ENCODE results near the gene CFAP74.

CFAP74 gene

DNA sequence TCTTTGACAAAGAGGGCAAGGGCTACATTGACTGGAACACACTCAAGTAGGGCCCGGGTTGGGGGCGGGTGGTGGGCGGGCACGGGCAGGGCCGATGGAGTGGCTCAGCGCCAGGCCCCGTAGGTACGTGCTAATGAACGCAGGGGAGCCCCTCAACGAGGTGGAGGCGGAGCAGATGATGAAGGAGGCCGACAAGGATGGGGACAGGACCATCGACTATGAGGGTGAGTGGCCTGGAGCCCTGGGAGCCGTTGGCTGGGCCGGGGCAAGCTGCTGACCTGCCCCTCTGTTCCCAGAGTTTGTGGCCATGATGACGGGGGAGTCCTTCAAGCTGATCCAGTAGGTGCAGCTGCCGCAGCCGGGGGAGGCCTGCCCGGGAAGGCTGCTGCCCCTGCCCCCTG is 86.7 kb downstream of the CFAP74 start:
- H2BK120ac ChIP-seq (ENCODE audit: low read depth, low read length), result no peak overlapping the region
- H3K4me1 ChIP-seq (ENCODE audit: control insufficient read depth in 2 of 2, insufficient read depth in 1 of 2, low read depth in 1 of 2, low read length in 2 of 2), result peaks cover 8 to 10% of the 10 kb centered on the region in 2 donors
- H2BK5ac ChIP-seq (ENCODE audit: low read length), result no peak overlapping the region
- H2BK12ac ChIP-seq (ENCODE audit: low read length), result no peak overlapping the region
- H3K79me1 ChIP-seq (ENCODE audit: low read depth, low read length), result peaks cover 8% of the 10 kb centered on the region
- no peak overlapping the region for H3K4ac ChIP-seq (ENCODE audit: low read length)
- H3K9ac ChIP-seq (ENCODE audit: low read depth, low read length, poor library complexity), result no peak overlapping the region
- H3K9me3 ChIP-seq (replicated peaks in 1 of 2; ENCODE audit: control insufficient read depth in 2 of 2, insufficient read depth in 1 of 2, low read depth in 1 of 2, low read length in 2 of 2), result no peaks in the 10 kb centered on the region
- H2BK15ac ChIP-seq (ENCODE audit: low read length), result peak overlapping the region; percentile 55
- no peak for DNase-seq (ENCODE audit: low spot score)
- peaks cover 0 to 51% (median 11%) of the 10 kb centered on the region in 3 experiments for H3K27me3 ChIP-seq (ENCODE audit: control insufficient read depth in 3 of 3, insufficient read depth in 3 of 3, low read depth in 1 of 3, low read length in 3 of 3)
- no peak overlapping the region for H2AFZ ChIP-seq (ENCODE audit: low read length)
- no peaks in the 10 kb centered on the region for H3K36me3 ChIP-seq (replicated peaks in 1 of 2; ENCODE audit: control insufficient read depth in 2 of 2, insufficient read depth in 2 of 2, low read length in 2 of 2)
- no peak overlapping the region for H4K91ac ChIP-seq (ENCODE audit: low read depth, low read length, poor library complexity)
- H3K14ac ChIP-seq (ENCODE audit: low read length), result no peak overlapping the region
- H3K23ac ChIP-seq (ENCODE audit: low read depth, low read length, poor library complexity), result peak overlapping the region; percentile 10
- WGBS, 2 donors (ENCODE audit: extremely low coverage in 2 of 2, insufficient read length in 2 of 2, insufficient replicate concordance in 1 of 2), result no CpG with 5 or more reads among the region's 19 CpGs
- no peak overlapping the region for H3K18ac ChIP-seq (ENCODE audit: low read length)
- no peak overlapping the region for H3K4me3 ChIP-seq (ENCODE audit: low read length in 2 of 2)
- H2AK5ac ChIP-seq (ENCODE audit: low read depth, low read length), result no peak overlapping the region
- H3K4me2 ChIP-seq (ENCODE audit: insufficient read depth, low read length, poor library complexity, severe bottlenecking), result no peak overlapping the region
- H4K8ac ChIP-seq (ENCODE audit: low read depth, low read length), result no peak overlapping the region
- H3K27ac ChIP-seq (replicated peaks; ENCODE audit: low read length), result no peak overlapping the region

DNA sequence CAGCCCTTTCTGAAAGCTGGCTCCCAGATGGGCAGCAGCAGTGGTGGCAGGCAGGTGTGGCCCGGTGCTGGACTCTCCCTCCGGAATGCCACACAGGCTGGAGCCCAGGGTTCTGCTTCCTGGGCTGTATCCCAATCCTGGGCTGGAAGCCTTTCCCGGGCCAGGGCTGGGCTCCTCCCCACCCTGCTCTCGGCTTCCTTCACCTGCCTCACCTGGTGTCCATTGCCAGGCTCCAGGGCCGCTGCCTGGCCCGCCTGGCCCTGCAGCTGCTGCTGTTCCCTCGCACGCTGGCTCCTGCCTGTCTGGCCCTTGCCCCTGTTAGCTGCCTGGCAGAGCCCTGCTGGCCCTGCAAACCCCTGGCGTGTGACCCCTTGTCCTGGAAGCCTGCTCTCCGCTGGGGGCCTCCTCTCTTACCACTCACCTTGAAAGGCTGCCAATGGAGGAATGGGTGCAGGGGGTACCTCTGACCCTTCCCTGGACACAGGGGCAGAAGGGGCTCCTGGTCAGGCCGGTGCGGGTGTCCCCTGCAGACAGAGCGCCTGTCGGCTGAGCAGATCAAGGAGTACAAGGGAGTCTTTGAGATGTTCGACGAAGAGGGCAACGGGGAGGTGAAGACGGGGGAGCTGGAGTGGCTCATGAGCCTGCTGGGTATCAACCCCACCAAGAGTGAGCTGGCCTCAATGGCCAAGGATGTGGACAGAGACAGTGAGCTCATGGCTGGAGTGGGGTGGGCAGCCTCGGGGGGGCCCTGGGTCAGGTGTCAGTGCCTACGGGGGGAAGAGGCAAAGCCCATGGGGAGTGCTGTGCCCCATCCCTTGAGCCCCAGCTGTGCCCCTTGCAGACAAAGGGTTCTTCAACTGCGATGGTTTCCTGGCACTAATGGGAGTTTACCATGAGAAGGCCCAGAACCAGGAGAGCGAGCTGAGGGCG is 87.4 kb downstream of the CFAP74 start:
- Histone ChIP-seq H3K36me3 (replicated peaks in 1 of 2; ENCODE audit: control insufficient read depth in 2 of 2, insufficient read depth in 2 of 2, low read length in 2 of 2) (no peaks in the 10 kb centered on the region), H3K14ac (ENCODE audit: low read length) (peak overlapping the region; percentile 56), H3K4ac (ENCODE audit: low read length) (no peak overlapping the region), H2AK5ac (ENCODE audit: low read depth, low read length) (peak overlapping the region; percentile 97), H3K4me2 (ENCODE audit: insufficient read depth, low read length, poor library complexity, severe bottlenecking) (no peak overlapping the region), H3K79me1 (ENCODE audit: low read depth, low read length) (peaks cover 8% of the 10 kb centered on the region), H4K91ac (ENCODE audit: low read depth, low read length, poor library complexity) (no peak overlapping the region), H2BK120ac (ENCODE audit: low read depth, low read length) (no peak overlapping the region), H3K9ac (ENCODE audit: low read depth, low read length, poor library complexity) (peak overlapping the region; percentile 77), H3K18ac (ENCODE audit: low read length) (no peak overlapping the region), H2BK12ac (ENCODE audit: low read length) (peak overlapping the region; percentile 73), H3K23ac (ENCODE audit: low read depth, low read length, poor library complexity) (peak overlapping the region; percentile 55), H4K8ac (ENCODE audit: low read depth, low read length) (no peak overlapping the region), H3K27ac (replicated peaks; ENCODE audit: low read length) (no peak overlapping the region), H2BK15ac (ENCODE audit: low read length) (peak overlapping the region; percentile 55), H2AFZ (ENCODE audit: low read length) (no peak overlapping the region), H3K9me3 (replicated peaks in 1 of 2; ENCODE audit: control insufficient read depth in 2 of 2, insufficient read depth in 1 of 2, low read depth in 1 of 2, low read length in 2 of 2) (no peaks in the 10 kb centered on the region), H3K27me3 (ENCODE audit: control insufficient read depth in 3 of 3, insufficient read depth in 3 of 3, low read depth in 1 of 3, low read length in 3 of 3) (peaks cover 0 to 49% (median 11%) of the 10 kb centered on the region in 3 experiments), H3K4me3 (ENCODE audit: low read length in 2 of 2) (no peak overlapping the region), H3K4me1 (ENCODE audit: control insufficient read depth in 2 of 2, insufficient read depth in 1 of 2, low read depth in 1 of 2, low read length in 2 of 2) (peaks cover 8 to 10% of the 10 kb centered on the region in 2 donors), H2BK5ac (ENCODE audit: low read length) (peak overlapping the region; percentile 66)
- DNase-seq (ENCODE audit: low spot score), result no peak
- no CpG with 5 or more reads among the region's 23 CpGs for WGBS, 2 donors (ENCODE audit: extremely low coverage in 2 of 2, insufficient read length in 2 of 2, insufficient replicate concordance in 1 of 2)

DNA sequence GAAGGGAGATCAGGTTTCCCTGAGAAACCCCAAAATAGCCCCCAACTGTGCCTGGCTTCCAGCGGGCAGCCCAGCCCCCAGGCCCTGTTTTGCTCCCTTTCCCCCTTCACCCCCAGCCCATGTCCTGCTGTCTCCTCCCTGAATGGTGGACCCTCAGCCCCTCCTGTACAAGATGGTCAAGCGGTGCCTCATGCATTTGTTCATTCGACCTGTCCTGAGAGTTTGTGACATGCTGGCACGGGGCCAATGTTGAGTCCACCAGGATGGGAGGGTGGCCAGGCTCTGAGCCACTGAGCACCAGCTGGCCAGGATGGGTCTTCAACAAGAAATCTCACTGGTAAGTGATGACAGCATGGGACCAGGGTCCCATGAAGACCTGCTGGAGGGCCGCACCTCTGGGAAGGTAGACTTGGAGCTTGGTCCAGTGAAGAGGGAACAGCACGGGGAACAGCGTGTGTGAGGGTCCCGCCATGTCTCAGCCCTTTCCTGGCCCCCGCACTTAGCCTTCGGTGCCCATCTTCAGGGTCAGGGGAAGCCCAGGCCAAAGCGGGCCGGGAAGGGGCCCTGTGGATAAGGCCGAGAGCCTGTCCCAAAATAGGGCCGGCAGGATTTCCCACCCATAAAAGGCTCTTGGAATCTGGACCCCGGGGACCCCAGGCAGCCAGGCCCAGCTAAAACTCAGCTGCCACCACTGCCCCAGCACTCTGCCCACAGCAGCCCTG is 88.5 kb downstream of the CFAP74 start, which contains the start of gene CALML6:
TSS of gene CALML6 (plus strand) at position 290 of the 722 bp plus-strand sequence. CDS start at position 311, 21 bp downstream.
- Histone ChIP-seq H2AFZ (ENCODE audit: low read length) (no peak within 1 kb of the TSS), H2BK15ac (ENCODE audit: low read length) (peak within 1 kb of the TSS; percentile 55), H3K4me3 (ENCODE audit: low read length in 2 of 2) (no peak within 1 kb of the TSS), H3K4ac (ENCODE audit: low read length) (no peak within 1 kb of the TSS), H4K91ac (ENCODE audit: low read depth, low read length, poor library complexity) (no peak within 1 kb of the TSS), H3K14ac (ENCODE audit: low read length) (no peak within 1 kb of the TSS), H3K23ac (ENCODE audit: low read depth, low read length, poor library complexity) (peak within 1 kb of the TSS; percentile 73), H3K9me3 (replicated peaks in 1 of 2; ENCODE audit: control insufficient read depth in 2 of 2, insufficient read depth in 1 of 2, low read depth in 1 of 2, low read length in 2 of 2) (no peaks in the 10 kb centered on the region), H2BK5ac (ENCODE audit: low read length) (peak within 1 kb of the TSS; percentile 66), H3K4me1 (ENCODE audit: control insufficient read depth in 2 of 2, insufficient read depth in 1 of 2, low read depth in 1 of 2, low read length in 2 of 2) (peaks cover 8 to 10% of the 10 kb centered on the region in 2 donors), H3K36me3 (replicated peaks in 1 of 2; ENCODE audit: control insufficient read depth in 2 of 2, insufficient read depth in 2 of 2, low read length in 2 of 2) (no peaks in the 10 kb centered on the region), H3K27ac (replicated peaks; ENCODE audit: low read length) (no peak within 1 kb of the TSS), H3K79me1 (ENCODE audit: low read depth, low read length) (peaks cover 3% of the 10 kb centered on the region), H2BK120ac (ENCODE audit: low read depth, low read length) (no peak within 1 kb of the TSS), H3K9ac (ENCODE audit: low read depth, low read length, poor library complexity) (peak within 1 kb of the TSS; percentile 77), H3K4me2 (ENCODE audit: insufficient read depth, low read length, poor library complexity, severe bottlenecking) (no peak within 1 kb of the TSS), H3K27me3 (ENCODE audit: control insufficient read depth in 3 of 3, insufficient read depth in 3 of 3, low read depth in 1 of 3, low read length in 3 of 3) (peaks cover 0 to 47% (median 9%) of the 10 kb centered on the region in 3 experiments), H2BK12ac (ENCODE audit: low read length) (peak within 1 kb of the TSS; percentile 84), H4K8ac (ENCODE audit: low read depth, low read length) (peak within 1 kb of the TSS; percentile 4), H2AK5ac (ENCODE audit: low read depth, low read length) (peak within 1 kb of the TSS; percentile 97), H3K18ac (ENCODE audit: low read length) (peak within 1 kb of the TSS; percentile 76)
- no peak for DNase-seq (ENCODE audit: low spot score)
- WGBS, 2 donors (ENCODE audit: extremely low coverage in 2 of 2, insufficient read length in 2 of 2, insufficient replicate concordance in 1 of 2), result no CpG with 5 or more reads among the region's 15 CpGs

Measured in neuronal stem cell (in vitro differentiated cells).